WERI-Rb-1 (cell line): ENCODE measurements around the gene ZNF319.

Experiments used
- DNase-seq: peaks from one replicate; pipeline ENCODE4 v3.0.0-alpha.2; 2020
- H3K27ac ChIP-seq: fragments of 250-450 bp; sonication (Bioruptor Pico); 2 replicates; pipeline ENCODE4 v1.5.1; 2020; ENCODE audit warnings: mild to moderate bottlenecking, moderate library complexity
- H3K27me3 ChIP-seq: fragments of 250-450 bp; sonication (Bioruptor Pico); 2 replicates; pipeline ENCODE4 v1.5.1; 2021; ENCODE audit warnings: mild to moderate bottlenecking, low read depth, moderate library complexity; ENCODE audit not compliant: insufficient read depth, severe bottlenecking
- H3K36me3 ChIP-seq: fragments of 250-450 bp; sonication (Bioruptor Pico); 2 replicates; pipeline ENCODE4 v1.5.1; 2020; ENCODE audit warnings: mild to moderate bottlenecking, moderate library complexity
- H3K4me3 ChIP-seq: 2 replicates; pipeline ENCODE4 v1.5.1; 2011; ENCODE audit warnings: low read depth, mild to moderate bottlenecking, control low read depth, low read length
- H3K9me3 ChIP-seq: fragments of 250-450 bp; sonication (Bioruptor Pico); 2 replicates; pipeline ENCODE4 v1.5.1; 2021; ENCODE audit warnings: mild to moderate bottlenecking, moderate library complexity; ENCODE audit not compliant: severe bottlenecking
- TF ChIP-seq, protein P1 (sequence below): IDR thresholded peaks from 2 replicates; pipeline ENCODE4 v1.5.1; 2011; ENCODE audit warnings: low read depth, mild to moderate bottlenecking, control low read depth, inconsistent platforms, low read length

Gene ZNF319

DNA sequence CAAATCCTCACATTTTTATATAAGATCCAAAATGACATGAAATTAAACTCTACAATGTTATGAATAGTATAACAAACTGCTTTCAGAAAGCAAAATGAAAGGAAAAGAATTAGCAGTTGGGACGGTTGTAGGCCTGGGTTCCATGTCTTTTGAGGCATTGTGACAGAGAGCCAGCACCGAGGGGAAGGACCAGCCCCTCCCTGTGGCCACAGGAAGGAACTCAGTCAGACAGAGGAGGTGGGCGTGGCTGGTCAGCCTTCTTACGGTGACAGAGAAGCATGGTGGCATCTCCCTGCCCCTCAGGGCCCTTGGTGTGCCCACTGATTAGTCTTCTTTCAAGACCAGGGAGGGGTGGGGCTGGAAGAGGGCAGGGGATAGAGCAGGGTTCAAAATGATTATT lies 5.7 kb downstream of the ZNF319 start:
- Histone ChIP-seq H3K4me3 (no peak overlapping the region), H3K9me3 (no peaks in the 10 kb centered on the region), H3K27me3 (no peaks in the 10 kb centered on the region), H3K36me3 (peaks cover 9% of the 10 kb centered on the region), H3K27ac (peak overlapping the region; percentile 12; the same call in 1 of the 2 replicates)
- TF ChIP-seq, protein P1, sequence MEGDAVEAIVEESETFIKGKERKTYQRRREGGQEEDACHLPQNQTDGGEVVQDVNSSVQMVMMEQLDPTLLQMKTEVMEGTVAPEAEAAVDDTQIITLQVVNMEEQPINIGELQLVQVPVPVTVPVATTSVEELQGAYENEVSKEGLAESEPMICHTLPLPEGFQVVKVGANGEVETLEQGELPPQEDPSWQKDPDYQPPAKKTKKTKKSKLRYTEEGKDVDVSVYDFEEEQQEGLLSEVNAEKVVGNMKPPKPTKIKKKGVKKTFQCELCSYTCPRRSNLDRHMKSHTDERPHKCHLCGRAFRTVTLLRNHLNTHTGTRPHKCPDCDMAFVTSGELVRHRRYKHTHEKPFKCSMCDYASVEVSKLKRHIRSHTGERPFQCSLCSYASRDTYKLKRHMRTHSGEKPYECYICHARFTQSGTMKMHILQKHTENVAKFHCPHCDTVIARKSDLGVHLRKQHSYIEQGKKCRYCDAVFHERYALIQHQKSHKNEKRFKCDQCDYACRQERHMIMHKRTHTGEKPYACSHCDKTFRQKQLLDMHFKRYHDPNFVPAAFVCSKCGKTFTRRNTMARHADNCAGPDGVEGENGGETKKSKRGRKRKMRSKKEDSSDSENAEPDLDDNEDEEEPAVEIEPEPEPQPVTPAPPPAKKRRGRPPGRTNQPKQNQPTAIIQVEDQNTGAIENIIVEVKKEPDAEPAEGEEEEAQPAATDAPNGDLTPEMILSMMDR: peak; percentile 84
- peak; percentile 77 for DNase-seq

DNA sequence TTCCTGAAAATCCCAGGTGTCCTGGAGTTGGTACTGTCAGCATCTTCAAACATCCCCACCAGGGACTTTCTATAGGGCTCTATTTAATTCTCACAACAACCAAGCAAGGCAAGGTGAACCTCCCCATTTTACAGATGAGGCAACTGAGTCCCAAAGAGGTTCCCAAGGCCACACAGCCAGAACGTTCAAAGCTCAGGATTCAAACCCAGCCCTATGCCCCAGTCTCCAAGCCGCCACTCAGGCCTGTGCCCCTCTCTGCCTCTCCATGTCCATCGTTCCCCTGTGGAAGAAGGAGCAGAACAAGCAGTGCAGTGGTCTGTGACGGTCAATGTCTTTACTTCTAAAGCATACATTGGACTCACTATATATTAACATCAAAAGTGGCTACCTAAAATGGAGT lies 6.1 kb downstream of the ZNF319 start:
- H3K9me3 ChIP-seq: no peaks in the 10 kb centered on the region
- H3K27me3 ChIP-seq: no peaks in the 10 kb centered on the region
- DNase-seq: no peak
- H3K27ac ChIP-seq: peak overlapping the region; percentile 12; the same call in 1 of the 2 replicates
- no peak overlapping the region for H3K4me3 ChIP-seq
- TF ChIP-seq, protein P1: no peak
- H3K36me3 ChIP-seq: peaks cover 9% of the 10 kb centered on the region

DNA sequence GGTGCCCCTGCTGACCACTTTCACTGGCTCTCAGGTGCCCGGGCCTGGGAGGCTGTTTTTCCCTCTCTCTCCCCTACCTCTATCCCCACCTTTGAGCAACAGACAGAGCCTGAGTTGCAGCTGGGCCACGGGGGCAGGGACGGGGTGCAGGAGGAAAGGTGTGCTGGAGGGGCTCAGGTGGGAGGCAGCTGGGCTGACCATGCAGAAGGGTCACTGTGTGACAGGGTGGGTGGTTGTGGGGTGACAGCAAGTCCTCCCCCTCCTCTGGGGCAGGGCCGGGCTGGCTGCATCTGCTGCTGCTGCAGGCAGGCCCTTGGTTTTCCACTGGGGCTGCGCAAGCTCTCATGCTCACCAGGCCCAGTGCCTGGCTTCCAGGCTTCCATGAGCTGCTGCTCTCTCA lies 6.6 kb downstream of the ZNF319 start:
- H3K36me3 ChIP-seq: peaks cover 9% of the 10 kb centered on the region
- H3K4me3 ChIP-seq: no peak overlapping the region
- no peak overlapping the region for H3K27ac ChIP-seq
- TF ChIP-seq, protein P1: no peak
- no peaks in the 10 kb centered on the region for H3K9me3 ChIP-seq
- DNase-seq: no peak
- H3K27me3 ChIP-seq: no peaks in the 10 kb centered on the region

DNA sequence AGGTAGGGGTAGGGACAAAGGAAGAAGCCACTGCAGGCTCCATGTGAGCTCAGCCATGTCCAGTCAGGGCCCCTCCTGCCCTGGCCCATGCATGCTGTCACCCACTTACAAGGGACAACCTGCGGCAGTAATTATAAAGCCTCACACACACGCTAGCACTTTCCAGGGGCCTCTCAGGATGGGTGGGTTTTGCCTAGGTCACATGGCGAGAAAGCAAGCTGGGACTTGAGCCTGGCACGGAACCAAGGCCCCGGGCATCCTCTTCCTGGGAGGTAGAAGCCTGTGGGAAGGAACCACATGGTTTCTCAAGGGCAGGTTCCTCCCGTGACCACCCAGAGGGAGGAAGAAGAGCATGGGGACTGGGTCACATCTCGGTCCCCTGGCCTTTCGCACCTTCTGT lies 7.0 kb downstream of the ZNF319 start:
- Histone ChIP-seq H3K4me3 (no peak overlapping the region), H3K27me3 (no peaks in the 10 kb centered on the region), H3K36me3 (peaks cover 9% of the 10 kb centered on the region), H3K9me3 (no peaks in the 10 kb centered on the region), H3K27ac (no peak overlapping the region)
- TF ChIP-seq, protein P1: no peak
- no peak for DNase-seq

DNA sequence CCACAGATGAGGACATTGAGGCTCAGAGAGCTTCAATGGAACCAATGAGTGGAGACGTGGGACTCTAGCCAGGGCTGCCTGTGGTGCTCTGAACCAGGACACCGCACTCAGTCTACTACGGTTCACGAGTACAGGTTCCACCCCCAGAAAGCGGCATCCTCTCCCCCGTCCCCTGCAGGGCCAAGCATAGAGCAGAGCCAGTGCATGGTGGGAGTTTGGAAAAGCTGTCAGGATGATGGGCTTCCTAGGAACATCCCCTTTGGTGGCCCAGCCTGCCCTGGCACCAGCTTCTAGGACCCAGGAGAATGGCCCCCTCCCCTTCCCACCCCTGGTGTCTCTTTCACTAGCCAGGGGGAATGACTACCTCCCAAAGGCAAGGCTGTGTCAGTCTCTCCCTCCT lies 8.4 kb downstream of the ZNF319 start:
- no peak for DNase-seq

More for the DNA sequence above, 8.4 kb downstream of the ZNF319 start:
- H3K4me3 ChIP-seq: no peak overlapping the region
- H3K27me3 ChIP-seq: no peaks in the 10 kb centered on the region
- H3K27ac ChIP-seq: no peak overlapping the region
- peaks cover 9% of the 10 kb centered on the region for H3K36me3 ChIP-seq
- TF ChIP-seq, protein P1: no peak
- no peaks in the 10 kb centered on the region for H3K9me3 ChIP-seq
